ENCODE measurements around the gene FAM227B.

The FAM227B gene

GRCh38 chr15:49287481-49287880, 333.1 kb downstream of the FAM227B start:
- TF ChIP-seq CTCF (IDR thresholded peaks at IDR 0.05; ENCODE audit: borderline replicate concordance, control extremely low read depth, extremely low read depth, insufficient read depth, missing control alignments): no peak
- no peak for DNase-seq (ENCODE audit: low spot score)
- in situ Hi-C loops (cut with MboI; ENCODE audit: low sequenced_read_pairs, unreplicated experiment): no loop called here

GRCh38 chr15:49286649-49287404, 333.8 kb downstream of the FAM227B start:
- TF ChIP-seq CTCF (IDR thresholded peaks at IDR 0.05; ENCODE audit: borderline replicate concordance, control extremely low read depth, extremely low read depth, insufficient read depth, missing control alignments): no peak
- in situ Hi-C loops (cut with MboI; ENCODE audit: low sequenced_read_pairs, unreplicated experiment): no loop called here
- no peak for DNase-seq (ENCODE audit: low spot score)

GRCh38 chr15:49282366-49282765, 338.3 kb downstream of the FAM227B start:
- no peak for TF ChIP-seq CTCF (IDR thresholded peaks at IDR 0.05; ENCODE audit: borderline replicate concordance, control extremely low read depth, extremely low read depth, insufficient read depth, missing control alignments)
- DNase-seq (ENCODE audit: low spot score): no peak
- in situ Hi-C loops (cut with MboI; ENCODE audit: low sequenced_read_pairs, unreplicated experiment): no loop called here

- in situ Hi-C loops (cut with MboI; ENCODE audit: low sequenced_read_pairs, unreplicated experiment): no loop called here
- TF ChIP-seq CTCF (IDR thresholded peaks at IDR 0.05; ENCODE audit: borderline replicate concordance, control extremely low read depth, extremely low read depth, insufficient read depth, missing control alignments): no peak
- no peak for DNase-seq (ENCODE audit: low spot score)
Measured at GRCh38 chr15:49279521-49280456, 340.8 kb downstream of the FAM227B start.

- DNase-seq (ENCODE audit: low spot score): no peak
- no peak for TF ChIP-seq CTCF (IDR thresholded peaks at IDR 0.05; ENCODE audit: borderline replicate concordance, control extremely low read depth, extremely low read depth, insufficient read depth, missing control alignments)
- in situ Hi-C loops (cut with MboI; ENCODE audit: low sequenced_read_pairs, unreplicated experiment): no loop called here
Measured at GRCh38 chr15:49278751-49279150, 341.9 kb downstream of the FAM227B start.
